Ramos (cell line): ENCODE results near the gene ARFGAP1.

Source experiments
- in situ Hi-C: fragments of 300-500 bp; cut with MboI; formaldehyde crosslinking; loops from one replicate; pipeline ENCODE4 v1.14.3; 2022; ENCODE audit warnings: low sequenced_read_pairs; ENCODE audit not compliant: unreplicated experiment

The ARFGAP1 gene

GRCh38 chr20:63272105-63273058 lies at the start of gene ARFGAP1:
ARFGAP1 (plus strand) TSS chr20:63272813; CDS start chr20:63275581, 2,768 bp downstream.
- in situ Hi-C loops, result no loop called here

GRCh38 chr20:63223121-63223825 lies 49.3 kb upstream of the ARFGAP1 start:
- in situ Hi-C loops, result loop anchor here (10.0 kb wide), 1 partner anchor 162 kb away; no protein-coding TSS in a partner anchor

- in situ Hi-C loops, result loop anchor here (10.0 kb wide), 1 partner anchor 161 kb away; no protein-coding TSS in a partner anchor
Observed at GRCh38 chr20:63223826-63224207, 48.8 kb upstream of the ARFGAP1 start.

- in situ Hi-C loops, result loop anchor here (10.0 kb wide), 1 partner anchor 160 kb away; no protein-coding TSS in a partner anchor
Observed at GRCh38 chr20:63224412-63225081, 48.1 kb upstream of the ARFGAP1 start.

GRCh38 chr20:63225082-63225454 lies 47.5 kb upstream of the ARFGAP1 start:
- in situ Hi-C loops, result loop anchor here (10.0 kb wide), 1 partner anchor 160 kb away; no protein-coding TSS in a partner anchor

GRCh38 chr20:63226042-63226943 lies 46.3 kb upstream of the ARFGAP1 start:
- in situ Hi-C loops, result loop anchor here (10.0 kb wide), 1 partner anchor 159 kb away; no protein-coding TSS in a partner anchor

- in situ Hi-C loops, result loop anchor here (10.0 kb wide), 1 partner anchor 158 kb away; no protein-coding TSS in a partner anchor
Observed at GRCh38 chr20:63227260-63227659, 45.4 kb upstream of the ARFGAP1 start.

GRCh38 chr20:63228806-63229205 lies 43.8 kb upstream of the ARFGAP1 start:
- in situ Hi-C loops, result loop anchor here (10.0 kb wide), 1 partner anchor 156 kb away; no protein-coding TSS in a partner anchor

GRCh38 chr20:63230800-63231268 lies 41.8 kb upstream of the ARFGAP1 start:
- in situ Hi-C loops, result no loop called here

GRCh38 chr20:63232235-63233060 lies 40.2 kb upstream of the ARFGAP1 start:
- in situ Hi-C loops, result no loop called here

GRCh38 chr20:63233061-63233344 lies 39.6 kb upstream of the ARFGAP1 start:
- in situ Hi-C loops, result no loop called here

GRCh38 chr20:63233924-63234323 lies 38.7 kb upstream of the ARFGAP1 start:
- in situ Hi-C loops, result no loop called here

GRCh38 chr20:63234693-63235398 lies 37.8 kb upstream of the ARFGAP1 start:
- in situ Hi-C loops, result no loop called here

GRCh38 chr20:63235399-63235983 lies 37.1 kb upstream of the ARFGAP1 start, which contains the start of gene BIRC7:
BIRC7 (plus strand) TSS chr20:63235905; CDS start chr20:63236097, 192 bp downstream.
- in situ Hi-C loops, result no loop called here

- in situ Hi-C loops, result no loop called here
Observed at GRCh38 chr20:63236116-63236837, 36.3 kb upstream of the ARFGAP1 start.

- in situ Hi-C loops, result no loop called here
Observed at GRCh38 chr20:63238031-63238430, 34.6 kb upstream of the ARFGAP1 start.
